Peyer's patch (tissue), 4 donors: ENCODE measurements around the gene CNTN2. TPM values are rescaled to one million over a fixed set of nuclear protein-coding genes. Genes with fewer than 3 reads are reported as not detected.
A peak's percentile ranks its signal among the peaks of the same experiment; 100 is the strongest.

Experiments
- DNase-seq, 3 donors: peaks; one replicate each; pipeline ENCODE4 v3.0.0-alpha.2; 2017 to 2019
- H3K27ac ChIP-seq, 4 donors: fragments of 200-600 bp; sonication (generic); one replicate each; pipeline ENCODE4 v1.5.1; 2016 to 2019
- H3K27me3 ChIP-seq, 2 donors: fragments of 200-600 bp; sonication (generic); one replicate each; pipeline ENCODE4 v1.5.1; 2019
- H3K36me3 ChIP-seq, 3 donors: fragments of 200-600 bp; sonication (generic); one replicate each; pipeline ENCODE4 v1.5.1; 2016 to 2019
- H3K4me1 ChIP-seq, 4 donors: fragments of 200-600 bp; sonication (generic); one replicate each; pipeline ENCODE4 v1.5.1; 2016 to 2019
- H3K4me3 ChIP-seq, 4 donors: fragments of 200-600 bp; sonication (generic); 1 replicate in 3 of 4; 2 replicates in 1 of 4; pipeline ENCODE4 v1.5.1; 2016 to 2019; ENCODE audit warnings: mild to moderate bottlenecking in 1 of 4
- H3K9me3 ChIP-seq, 4 donors: fragments of 200-600 bp; sonication (generic); one replicate each; pipeline ENCODE4 v1.5.1; 2016 to 2019; ENCODE audit warnings: mild to moderate bottlenecking in 1 of 4
- CTCF ChIP-seq, 6 experiments: fragments of 450-650 bp in 4 of 6; fragments of 200-600 bp in 2 of 6; sonication (generic) in 1 of 6; IDR thresholded peaks; one replicate each; pipeline ENCODE4 v1.5.1; 2017 to 2019; ENCODE audit warnings: antibody characterized with exemption in 6 of 6, mild to moderate bottlenecking in 3 of 6, moderate library complexity in 1 of 6
- POLR2A ChIP-seq, 2 donors: fragments of 450-650 bp; IDR thresholded peaks; one replicate each; pipeline ENCODE4 v1.5.1; 2017; ENCODE audit warnings: antibody characterized with exemption in 2 of 2, mild to moderate bottlenecking in 2 of 2, moderate library complexity in 2 of 2
- total RNA-seq, 4 donors: library from RNA; depleted of rRNA; stranded (reverse); fragments of >200 nt; gene quantifications; one replicate each; pipeline ENCODE4 v1.1.0, GENCODE V29; 2016

CNTN2 gene
- total RNA-seq, 4 donors from 2014 or later: 0.18 to 2.8 TPM; not detected in 2

GRCh38 chr1:205069371-205070125 lies 26.5 kb downstream of the CNTN2 start:
- Histone ChIP-seq H3K4me1 (no peaks in the 10 kb centered on the region), H3K4me3 (no peak overlapping the region), H3K27ac (no peak overlapping the region), H3K9me3 (no peaks in the 10 kb centered on the region), H3K27me3 (no peaks in the 10 kb centered on the region), H3K36me3 (no peaks in the 10 kb centered on the region)
- peak in 1 of 3 donors; percentile 43 for DNase-seq
- TF ChIP-seq CTCF (IDR thresholded peaks at IDR 0.05): no peak
- TF ChIP-seq POLR2A (IDR thresholded peaks at IDR 0.05): no peak

- H3K27ac ChIP-seq: no peak overlapping the region
- TF ChIP-seq POLR2A (IDR thresholded peaks at IDR 0.05) (no peak), CTCF (IDR thresholded peaks at IDR 0.05) (no peak)
- H3K9me3 ChIP-seq: no peaks in the 10 kb centered on the region
- no peak overlapping the region for H3K4me3 ChIP-seq
- DNase-seq: peak in 1 of 3 donors; percentile 33
- H3K27me3 ChIP-seq: no peaks in the 10 kb centered on the region
- no peaks in the 10 kb centered on the region for H3K36me3 ChIP-seq
- H3K4me1 ChIP-seq: no peaks in the 10 kb centered on the region
Observed at GRCh38 chr1:205071028-205071409, 28.0 kb downstream of the CNTN2 start.

- no peak overlapping the region for H3K4me3 ChIP-seq
- no peaks in the 10 kb centered on the region for H3K9me3 ChIP-seq
- no peaks in the 10 kb centered on the region for H3K36me3 ChIP-seq
- no peaks in the 10 kb centered on the region for H3K27me3 ChIP-seq
- no peak overlapping the region for H3K27ac ChIP-seq
- DNase-seq: peak in 1 of 3 donors; percentile 34
- H3K4me1 ChIP-seq: no peaks in the 10 kb centered on the region
- TF ChIP-seq CTCF (IDR thresholded peaks at IDR 0.05) (no peak), POLR2A (IDR thresholded peaks at IDR 0.05) (no peak)
Observed at GRCh38 chr1:205071801-205072200, 28.8 kb downstream of the CNTN2 start.

DNA sequence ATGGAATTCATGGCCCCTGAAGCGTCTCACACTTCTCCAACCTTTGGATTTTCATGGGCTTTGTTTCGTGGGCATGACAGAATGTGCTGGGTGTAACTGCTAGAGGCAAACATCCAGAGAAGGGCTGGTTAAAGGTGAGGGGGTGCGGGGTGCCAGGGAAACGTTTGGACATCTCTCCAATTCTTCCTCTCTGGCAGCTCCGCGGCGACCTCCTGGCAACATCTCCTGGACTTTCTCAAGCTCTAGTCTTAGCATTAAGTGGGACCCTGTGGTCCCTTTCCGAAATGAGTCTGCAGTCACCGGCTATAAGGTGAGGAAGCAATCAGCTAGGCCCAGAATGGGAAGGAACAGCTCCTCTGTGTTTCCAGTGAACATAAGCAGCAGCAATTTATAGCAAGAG lies 29.3 kb downstream of the CNTN2 start:
- Histone ChIP-seq H3K36me3 (no peaks in the 10 kb centered on the region), H3K4me1 (no peaks in the 10 kb centered on the region), H3K9me3 (no peaks in the 10 kb centered on the region), H3K27ac (no peak overlapping the region), H3K27me3 (no peaks in the 10 kb centered on the region), H3K4me3 (no peak overlapping the region)
- no peak for TF ChIP-seq POLR2A (IDR thresholded peaks at IDR 0.05)
- no peak for TF ChIP-seq CTCF (IDR thresholded peaks at IDR 0.05)
- peak in 1 of 3 donors; percentile 15 for DNase-seq

GRCh38 chr1:205072881-205073280 lies 29.9 kb downstream of the CNTN2 start:
- DNase-seq: no peak
- Histone ChIP-seq H3K27me3 (no peaks in the 10 kb centered on the region), H3K4me1 (no peaks in the 10 kb centered on the region), H3K27ac (no peak overlapping the region), H3K36me3 (no peaks in the 10 kb centered on the region), H3K9me3 (no peaks in the 10 kb centered on the region), H3K4me3 (no peak overlapping the region)
- no peak for TF ChIP-seq CTCF (IDR thresholded peaks at IDR 0.05)
- no peak for TF ChIP-seq POLR2A (IDR thresholded peaks at IDR 0.05)
